NCI-H1930 (cell line): ENCODE measurements around the gene USP50.
"Not testable (repeated sequence)": the region's sequence is repeated elsewhere in the genome, so short reads cannot be mapped to it uniquely, and the experiment has no call there.

Source experiments
- DNase-seq, 2 experiments: peaks; one replicate each; lab custom pipeline; 2025; lab: John Stamatoyannopoulos, UW

Gene USP50

DNA sequence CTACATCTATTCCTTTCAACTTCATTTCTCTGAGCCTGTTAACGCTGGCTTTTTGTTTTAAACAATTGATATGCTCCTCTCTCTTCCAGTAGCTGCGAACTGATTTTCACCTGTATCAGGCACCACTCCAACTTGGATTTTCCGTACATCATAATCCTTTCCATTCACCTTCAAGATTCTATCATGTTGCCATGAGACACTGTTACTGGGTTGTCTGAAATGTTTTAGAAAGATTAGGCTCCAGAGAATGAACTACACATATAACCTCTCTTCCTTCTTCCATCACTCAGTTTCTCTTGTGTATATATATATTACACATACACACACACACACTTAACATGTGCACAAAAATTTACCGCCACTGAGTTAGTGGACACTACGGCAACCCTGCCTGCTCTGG, at the start of gene USP50:
USP50 (minus strand) TSS at position 101 of the 400 bp plus-strand sequence. CDS start 141 bp downstream, outside the sequence.
- DNase-seq: no peak

DNA sequence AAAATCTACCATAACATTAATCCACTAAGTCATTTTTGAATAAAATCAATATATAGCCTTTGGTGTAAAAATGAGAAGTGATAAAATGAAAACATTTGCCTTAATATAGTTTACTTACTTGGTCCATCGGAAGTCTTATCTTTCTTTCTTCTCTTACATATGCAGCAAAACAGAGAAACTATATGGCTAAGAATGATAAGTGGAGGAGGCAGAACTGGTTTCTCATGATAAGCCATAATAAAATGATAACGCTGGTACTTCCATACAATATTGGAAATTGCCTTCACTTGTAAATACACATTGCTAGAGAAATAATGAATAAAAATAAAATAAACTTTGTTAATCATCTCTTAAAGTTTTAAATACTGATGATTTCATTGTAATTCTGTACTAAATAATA, 47.8 kb upstream of the USP50 start:
- DNase-seq: no peak

DNA sequence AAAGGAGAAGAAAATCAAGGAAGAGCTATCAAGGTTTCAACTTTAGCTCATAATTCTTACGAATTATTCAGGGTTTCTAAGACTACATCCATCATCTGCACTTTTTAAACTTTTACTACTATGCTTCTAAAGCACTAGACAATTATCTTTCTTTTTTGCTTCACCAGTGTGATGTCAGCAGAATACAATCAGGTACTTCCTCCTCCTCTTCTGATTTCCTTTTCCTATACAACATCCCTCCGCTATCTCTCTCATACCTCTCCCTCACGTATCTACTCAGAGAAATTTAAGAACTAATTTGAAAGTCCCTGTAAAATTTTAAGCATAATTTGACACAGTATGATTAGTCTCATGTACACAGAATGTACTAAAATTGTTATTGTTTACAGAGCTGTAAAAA, 47.3 kb upstream of the USP50 start:
- no peak for DNase-seq

DNA sequence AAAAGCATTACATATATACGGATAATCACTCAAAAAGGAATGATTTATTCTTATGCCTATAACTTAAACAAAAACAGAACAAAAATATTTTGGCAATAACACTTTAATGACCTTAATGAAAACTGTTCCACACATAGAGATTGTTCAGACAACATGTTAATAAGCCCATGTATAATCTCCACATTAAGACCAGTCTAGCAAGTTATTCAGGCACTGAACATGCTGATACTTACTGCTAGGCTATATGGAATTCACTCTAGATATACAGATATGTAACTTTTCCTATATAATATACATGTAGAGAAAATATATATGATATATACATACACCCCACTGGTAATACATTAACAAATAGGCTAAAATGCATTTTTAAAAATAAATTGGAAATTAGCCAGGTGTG, 43.8 kb upstream of the USP50 start:
- no peak for DNase-seq

DNA sequence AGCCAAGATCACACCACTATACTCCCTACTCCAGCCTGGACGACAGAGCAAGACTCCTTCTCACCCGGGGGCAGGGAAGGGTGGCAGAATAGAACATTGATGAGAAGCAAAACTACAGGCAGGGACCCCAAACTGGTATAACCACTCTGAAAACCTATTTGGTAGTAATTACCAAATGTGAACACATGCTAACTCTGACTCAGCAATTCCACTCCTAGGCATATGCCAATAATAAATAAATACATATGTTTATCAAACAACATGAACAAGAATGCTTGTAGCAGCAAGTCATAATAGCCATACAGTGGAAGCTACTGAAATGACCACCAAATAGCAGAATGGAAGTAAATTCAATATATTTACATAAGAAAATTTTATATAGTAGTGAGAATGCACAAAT, 31.0 kb upstream of the USP50 start:
- no peak for DNase-seq

DNA sequence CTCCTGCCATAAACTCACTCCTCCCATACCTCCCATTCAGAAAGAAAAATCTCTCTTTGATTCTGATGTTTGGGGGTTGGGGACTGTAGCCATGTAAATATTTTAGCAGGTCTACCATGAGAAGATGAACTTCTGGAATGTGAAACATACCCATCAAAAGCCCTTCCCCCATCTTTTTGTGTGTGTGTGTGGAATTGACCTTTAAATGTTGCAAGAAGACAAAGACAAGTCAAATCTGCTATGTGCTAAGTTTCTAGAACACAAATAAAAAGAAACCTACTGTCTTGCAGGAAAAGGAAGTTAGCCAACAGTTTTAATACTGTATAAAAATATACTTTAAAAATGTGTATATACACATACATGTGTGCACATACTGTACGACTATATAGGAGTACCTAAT, 29.7 kb upstream of the USP50 start:
- DNase-seq: no peak

DNA sequence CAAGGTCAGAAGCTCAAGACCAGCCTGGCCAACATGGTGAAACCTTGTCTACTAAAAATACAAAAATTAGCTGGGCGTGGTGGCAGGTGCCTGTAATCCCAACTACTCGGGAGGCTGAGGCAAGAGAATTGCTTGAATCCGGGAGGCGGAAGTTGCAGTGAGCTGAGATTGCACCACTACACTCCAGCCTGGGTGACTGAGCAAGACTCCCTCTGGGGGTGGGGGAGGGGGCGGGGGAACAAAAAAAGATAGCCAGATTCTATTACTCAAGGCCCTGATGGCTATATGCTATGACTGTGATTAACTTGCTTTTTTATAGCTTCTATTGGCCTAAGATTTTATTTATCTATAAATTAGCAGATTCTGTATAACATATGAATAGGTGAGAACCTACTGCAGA, 27.4 kb upstream of the USP50 start:
- not testable (repeated sequence) for DNase-seq

DNA sequence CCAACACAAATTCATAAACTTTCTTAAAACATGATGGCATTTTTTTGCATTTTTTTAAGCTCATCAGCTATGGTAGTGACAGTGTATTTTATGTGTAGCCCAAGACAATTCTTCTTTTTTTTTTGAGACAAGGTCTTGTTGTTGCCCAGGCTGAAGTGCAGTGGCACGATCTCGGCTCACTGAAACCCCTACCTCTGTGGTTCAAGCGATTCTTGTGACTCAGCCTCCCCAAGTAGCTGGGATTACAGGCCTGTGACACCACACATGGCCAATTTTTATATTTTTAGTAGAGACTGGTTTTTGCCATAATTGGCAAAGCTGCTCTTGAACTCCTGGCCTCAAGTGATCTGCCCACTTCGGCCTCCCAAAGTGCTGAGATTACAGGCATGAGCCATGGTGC, 17.3 kb upstream of the USP50 start:
- DNase-seq: no peak

DNA sequence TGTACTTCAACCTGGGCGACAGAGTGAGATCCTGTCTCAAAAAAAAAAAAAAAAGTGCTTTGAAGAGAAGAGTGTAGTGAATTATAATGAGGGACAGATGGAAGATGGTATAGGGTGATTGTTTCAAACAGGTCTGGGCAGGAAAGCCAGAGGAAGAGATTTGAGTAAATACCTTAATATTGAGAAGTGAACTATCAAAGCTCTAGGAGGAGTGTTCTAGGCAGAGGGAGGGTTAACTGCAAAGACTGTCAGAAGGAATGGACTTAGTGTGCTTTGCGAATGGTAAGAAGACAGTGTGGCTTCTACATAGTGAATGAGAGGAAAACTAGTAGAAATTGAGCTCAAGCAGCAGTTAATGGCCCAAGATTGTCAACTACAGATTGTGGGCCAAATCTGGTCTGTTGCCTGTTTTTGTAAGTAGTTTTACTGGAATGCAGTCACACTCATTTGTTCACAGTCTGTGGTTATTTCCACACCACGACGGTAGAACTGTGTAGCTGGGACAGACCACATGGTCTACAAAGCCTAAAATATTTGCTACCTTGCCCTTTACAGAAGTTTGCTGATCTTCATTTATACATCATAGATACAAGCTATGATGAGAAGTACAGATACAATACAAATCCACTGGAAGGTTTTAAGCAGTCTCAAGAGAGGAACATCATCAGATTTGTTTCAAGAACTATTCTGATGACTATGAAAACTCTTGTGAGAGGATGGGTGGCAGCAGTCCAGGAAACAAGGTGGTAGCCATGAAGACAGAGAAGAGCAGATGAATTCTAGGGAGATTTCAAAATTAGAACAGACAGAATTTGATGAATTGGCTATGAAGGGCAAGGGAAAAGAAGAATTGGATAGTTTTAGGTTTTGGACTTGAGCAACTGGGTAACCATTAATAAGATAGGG, 16.5 kb upstream of the USP50 start:
- DNase-seq: no peak

DNA sequence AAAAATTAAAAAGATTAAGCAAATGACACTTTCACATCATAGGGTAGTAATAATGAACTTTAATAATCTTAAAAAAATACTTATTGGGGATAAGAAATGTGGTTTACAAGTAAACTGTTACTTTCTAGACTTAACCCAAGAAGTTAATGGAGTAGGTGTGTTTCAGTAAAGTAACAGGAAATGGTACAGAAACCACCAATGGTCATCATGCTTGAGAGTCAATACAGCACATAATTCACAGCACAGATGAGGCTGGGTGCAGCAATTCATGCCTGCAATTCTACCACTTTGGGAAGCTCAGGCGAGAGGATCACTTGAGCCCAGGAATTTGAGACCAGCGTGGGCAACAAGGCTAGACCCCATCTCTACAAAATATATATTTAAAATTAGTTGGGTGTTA, 11.5 kb upstream of the USP50 start:
- no peak for DNase-seq

DNA sequence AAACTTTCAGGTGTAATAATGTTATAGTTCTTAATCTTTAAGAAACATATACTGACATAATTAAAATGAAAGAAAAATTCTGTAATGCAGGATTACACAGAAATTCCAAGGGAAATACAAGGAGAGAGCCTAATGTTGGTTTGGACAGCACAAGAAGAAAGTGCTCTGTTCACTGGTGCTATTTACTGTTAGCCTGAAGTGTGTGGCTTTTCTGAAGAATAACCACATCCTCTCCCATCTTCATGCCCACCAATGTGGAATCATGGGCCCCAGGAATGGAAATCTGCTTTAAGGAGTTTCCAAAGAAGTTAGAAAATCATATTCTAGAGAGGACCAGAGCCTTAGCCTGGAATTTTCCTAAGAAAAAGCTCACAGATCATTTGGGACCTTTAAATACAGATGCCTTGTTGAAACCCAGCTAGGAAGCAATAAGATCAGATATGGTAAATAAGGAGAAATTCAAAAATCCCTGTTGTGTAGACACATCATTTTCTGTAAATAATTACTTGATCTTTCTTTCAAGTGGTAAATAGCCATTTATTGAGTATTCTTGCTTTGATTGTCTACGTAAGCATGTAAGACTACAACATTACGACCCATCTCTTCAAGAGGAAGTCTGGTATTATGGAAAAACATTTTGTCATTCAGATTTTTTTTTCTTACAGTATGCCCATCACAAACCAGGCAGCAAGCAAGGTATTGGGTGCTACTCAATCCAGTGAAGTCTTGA, 10.3 kb upstream of the USP50 start:
- DNase-seq: no peak

DNA sequence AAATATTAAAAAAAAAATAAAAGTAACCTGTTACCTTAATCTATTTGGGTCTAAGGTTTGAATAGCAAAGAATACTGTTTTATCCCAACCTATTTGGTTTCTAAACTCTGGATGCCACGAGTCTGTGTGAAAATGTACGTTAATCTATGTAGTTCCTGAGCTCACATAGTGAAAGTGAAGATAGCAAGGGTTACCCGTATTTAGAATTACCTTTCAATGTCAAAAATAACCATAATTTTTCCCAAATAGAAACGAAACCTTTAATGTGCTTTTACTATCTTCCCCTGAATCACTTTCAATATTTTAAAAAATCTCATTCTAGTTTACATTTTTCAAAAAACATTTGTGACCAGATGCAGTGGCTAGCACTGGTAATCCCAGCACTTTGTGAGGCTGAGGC, 5.8 kb upstream of the USP50 start:
- no peak for DNase-seq

DNA sequence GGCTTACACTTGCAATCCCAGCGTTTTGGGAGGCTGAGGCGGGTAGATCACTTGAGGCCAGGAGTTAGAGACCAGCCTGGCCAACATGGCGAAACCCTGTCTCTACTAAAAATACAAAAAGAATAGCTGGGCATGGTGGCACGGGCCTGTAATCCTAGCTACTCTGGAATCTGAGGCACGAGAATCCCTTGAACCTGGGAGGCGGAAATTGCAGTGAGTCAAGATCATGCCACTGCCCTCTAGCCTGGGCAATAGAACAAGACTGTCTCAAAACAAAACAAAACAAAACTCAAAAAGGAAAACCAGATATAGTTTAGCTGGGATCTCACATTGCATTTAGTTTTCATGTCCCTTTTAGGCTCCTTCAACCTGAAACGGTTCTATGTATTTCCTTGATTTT, 2.9 kb upstream of the USP50 start:
- DNase-seq: no peak

DNA sequence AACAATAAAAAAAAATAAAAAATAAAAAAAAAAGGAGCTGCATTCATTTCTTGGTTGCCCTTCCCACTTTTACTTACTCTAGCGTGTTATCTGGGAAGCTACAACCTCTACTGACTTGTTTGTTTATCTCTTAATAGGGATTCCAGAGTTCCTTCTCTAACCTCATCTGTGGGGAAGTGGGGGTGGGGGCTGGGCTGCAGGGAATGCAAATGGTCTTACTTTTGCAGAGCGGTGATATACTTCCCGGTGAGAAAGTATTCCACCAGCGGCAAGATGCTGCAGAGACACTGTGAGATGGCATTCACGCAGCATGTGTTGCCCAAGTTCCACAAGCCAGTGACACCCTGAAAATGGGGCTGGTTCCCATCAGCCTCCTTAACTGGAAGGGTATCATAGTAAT, 2.1 kb downstream of the USP50 start:
- DNase-seq: no peak

DNA sequence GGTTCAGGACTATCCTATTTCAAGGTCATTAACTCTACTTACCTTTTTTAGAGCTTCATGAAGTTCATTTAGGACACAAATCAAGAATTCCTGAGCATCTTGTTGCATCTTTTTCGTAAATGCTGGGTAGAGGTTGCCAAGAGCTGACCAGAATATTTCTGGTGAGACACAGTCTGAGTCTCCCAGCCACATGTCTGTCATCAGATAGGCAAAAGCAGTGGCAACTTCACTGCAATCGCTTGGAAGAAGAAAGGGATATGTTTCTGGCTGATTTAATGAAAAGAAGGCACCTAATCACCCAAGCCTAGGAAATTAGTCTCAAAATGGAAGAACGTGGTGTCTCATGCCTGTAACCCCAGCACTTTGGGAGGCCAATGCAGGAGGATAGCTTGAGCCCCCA, 2.9 kb downstream of the USP50 start:
- no peak for DNase-seq

DNA sequence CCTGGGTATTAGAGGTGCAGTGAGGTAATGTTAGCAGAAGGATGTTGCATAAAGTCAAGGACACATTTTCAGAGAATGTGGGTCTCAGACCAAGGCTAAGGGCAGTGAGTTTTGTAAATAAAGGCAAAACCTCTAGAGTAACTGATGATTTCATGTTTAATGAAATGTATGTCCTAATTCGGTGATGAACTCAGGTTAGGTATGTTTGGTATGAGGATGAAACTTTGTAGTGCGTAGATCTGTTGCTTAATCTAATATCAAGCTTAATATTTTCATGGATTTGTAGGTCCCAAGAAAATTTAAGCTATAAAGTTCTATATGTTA, 3.6 kb downstream of the USP50 start:
- DNase-seq: no peak

DNA sequence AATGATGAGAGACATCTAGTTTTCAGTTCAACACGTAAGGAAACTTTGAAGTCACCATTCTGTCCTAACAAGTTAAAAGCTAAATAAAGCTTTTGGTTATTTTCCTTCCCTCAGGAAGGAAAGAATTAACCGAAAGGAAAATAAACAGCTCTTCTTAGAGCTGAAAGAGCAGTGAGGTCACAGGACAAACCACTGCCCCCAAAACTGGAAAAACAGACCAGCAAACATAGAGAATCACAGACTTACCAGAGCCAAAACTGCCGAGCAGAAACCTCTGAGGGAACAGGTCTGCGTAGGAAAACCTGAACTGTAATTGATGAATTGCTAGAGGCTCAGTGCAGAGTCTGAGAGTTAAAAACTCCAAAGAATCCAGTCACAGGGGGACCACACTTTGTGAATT, 14.7 kb downstream of the USP50 start:
- DNase-seq: no peak

DNA sequence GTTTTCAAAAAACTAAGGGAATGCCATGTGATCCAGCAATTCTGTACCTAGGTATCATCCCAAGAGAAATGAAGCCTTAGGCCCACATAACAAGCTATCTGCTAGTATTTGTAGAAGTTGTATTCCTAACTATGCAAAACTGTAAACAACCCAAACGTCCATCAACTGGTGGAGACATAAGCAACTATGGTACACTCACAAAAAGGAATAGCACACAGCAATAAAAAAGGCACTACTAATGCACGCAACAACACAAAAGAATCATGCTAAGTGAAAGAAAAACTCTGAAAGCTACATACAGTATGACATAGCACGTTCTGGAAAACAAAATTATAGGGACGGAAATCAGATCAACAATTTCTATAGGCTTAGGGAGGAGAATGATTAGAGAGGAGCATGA, 15.3 kb downstream of the USP50 start:
- DNase-seq: no peak

DNA sequence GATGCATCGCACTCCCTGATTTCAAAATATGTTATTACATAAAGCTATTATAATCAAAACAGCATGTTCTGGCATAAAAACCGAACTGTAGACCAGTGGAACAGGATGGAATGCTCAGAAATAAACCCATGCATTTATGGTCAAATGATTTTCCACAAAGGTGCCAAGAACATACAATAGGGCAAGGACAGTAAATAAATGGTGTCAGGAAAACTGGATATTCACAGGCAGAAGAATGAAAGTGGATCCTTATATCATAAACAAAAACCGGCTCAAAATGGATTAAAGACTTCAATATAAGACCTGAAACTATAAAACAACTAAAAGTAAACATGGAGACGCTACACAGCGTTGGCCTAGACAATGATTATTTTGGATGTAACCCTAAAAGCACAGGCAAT, 22.6 kb downstream of the USP50 start:
- no peak for DNase-seq

DNA sequence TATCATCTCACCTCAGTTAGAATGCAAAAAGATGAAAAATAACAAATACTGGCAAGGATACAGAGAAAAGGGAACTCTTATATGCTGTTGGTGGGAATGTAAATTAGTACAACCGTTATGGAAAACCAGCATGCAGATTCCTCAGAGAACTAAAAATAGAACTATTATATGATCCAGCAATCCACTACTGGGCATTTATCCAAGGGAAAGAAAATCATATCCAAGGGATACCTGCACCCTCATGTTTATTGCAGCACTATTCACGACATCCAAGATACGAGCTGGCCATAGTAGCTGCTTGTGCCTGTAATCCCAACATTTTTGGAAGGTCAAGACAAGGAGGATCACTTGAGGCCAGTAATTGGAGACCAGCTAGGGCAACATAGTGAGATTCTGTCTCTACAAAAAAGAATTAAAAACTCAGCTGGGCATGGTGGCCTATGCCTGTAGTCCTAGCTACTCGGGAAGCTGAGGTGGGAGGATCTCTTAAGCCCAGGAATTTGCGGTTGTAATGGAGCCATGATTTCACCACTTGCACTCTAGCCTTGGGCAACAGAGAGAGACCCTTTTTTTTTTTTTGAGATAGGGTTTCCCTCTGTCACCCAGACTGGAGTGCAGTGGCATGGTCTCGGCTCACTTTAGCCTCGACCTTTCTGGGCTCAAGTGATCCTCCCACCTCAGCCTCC, 26.6 kb downstream of the USP50 start:
- no peak for DNase-seq

DNA sequence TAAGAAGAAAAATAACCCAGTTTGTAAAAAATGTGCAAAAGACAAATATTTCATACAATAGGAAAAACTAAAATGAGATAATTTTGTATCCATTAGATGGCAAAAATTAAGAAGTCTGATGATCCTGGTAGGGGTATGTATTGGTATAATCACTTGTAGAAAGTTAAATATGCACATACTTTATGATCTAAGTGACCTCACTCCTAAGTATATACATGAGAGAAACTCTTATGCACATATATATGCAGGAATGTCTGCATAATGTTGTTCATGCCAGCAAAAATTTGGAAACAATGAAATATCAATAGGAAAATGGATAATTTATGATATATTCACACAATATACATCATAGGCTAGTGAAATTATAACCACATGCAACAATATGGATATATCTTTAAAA, 33.5 kb downstream of the USP50 start:
- DNase-seq: no peak

DNA sequence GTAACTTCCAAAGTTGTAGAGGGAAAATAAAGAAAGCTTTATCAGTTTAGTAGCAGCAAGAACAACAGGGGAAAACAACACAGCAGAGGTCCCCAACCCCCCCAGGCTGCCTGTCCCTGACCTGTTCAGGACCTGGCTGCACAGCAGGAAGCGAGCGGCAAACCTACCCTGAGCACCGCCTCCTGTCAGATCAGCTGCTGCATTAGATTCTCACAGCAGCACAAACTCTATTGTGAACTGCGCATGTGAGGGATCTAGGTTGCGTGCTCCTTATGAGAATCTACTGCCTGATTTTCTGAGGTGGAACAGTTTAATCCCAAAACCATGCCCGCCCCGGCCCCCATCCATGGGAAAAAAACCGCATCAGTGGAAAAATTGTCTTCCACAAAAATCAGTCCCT, 40.3 kb downstream of the USP50 start:
- DNase-seq: no peak

DNA sequence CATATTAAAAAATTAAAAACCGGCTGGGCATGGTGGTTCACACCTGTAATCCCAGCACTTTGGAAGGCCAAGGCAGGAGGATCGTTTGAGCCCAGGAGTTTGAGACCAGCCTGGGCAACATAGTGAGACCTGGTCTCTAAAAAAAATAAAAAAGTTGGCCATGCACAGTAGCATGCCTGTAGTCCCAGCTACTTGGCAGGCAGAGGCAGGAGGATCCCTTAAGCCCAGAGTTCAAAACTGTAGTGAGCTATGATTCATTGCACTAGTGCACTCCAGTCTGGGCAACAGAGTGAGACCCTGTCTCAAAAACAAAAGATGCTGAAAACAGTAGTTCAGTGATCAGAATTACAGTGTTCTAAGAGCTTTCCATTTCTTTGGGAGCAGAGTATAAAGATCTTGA, 40.8 kb downstream of the USP50 start:
- not testable (repeated sequence) for DNase-seq
